SU-DHL-6 (cell line): ENCODE results near the gene SMURF1.

ENCODE experiments used
- H2AFZ ChIP-seq: fragments of 200-600 bp; sonication (generic); 2 replicates; pipeline ENCODE4 v1.6.1; 2014; ENCODE audit warnings: low read depth, mild to moderate bottlenecking, moderate library complexity, mixed read lengths, antibody characterized with exemption, low read length; ENCODE audit not compliant: severe bottlenecking
- H3F3A ChIP-seq: fragments of 200-600 bp; shearing (Covaris generic); 2 replicates; pipeline ENCODE4 v1.6.0; 2016; ENCODE audit warnings: antibody characterized with exemption, mild to moderate bottlenecking; ENCODE audit not compliant: insufficient read depth
- H3K27ac ChIP-seq: fragments of 200-600 bp; sonication (generic); 2 replicates; pipeline ENCODE4 v1.5.1; 2016; ENCODE audit warnings: low read depth, mild to moderate bottlenecking, low read length, moderate library complexity, mixed read lengths
- H3K27me3 ChIP-seq: fragments of 200-600 bp; sonication (generic), shearing (Covaris generic); 2 replicates; pipeline ENCODE4 v1.6.0; 2014; ENCODE audit warnings: mild to moderate bottlenecking, low read length
- H3K36me3 ChIP-seq: fragments of 200-600 bp; sonication (generic); 2 replicates; pipeline ENCODE4 v1.6.1; 2014; ENCODE audit warnings: mild to moderate bottlenecking, low read length, mixed read lengths
- H3K4me2 ChIP-seq: fragments of 300-600, 200-600 bp; shearing (Covaris generic), sonication (generic); 2 replicates; pipeline ENCODE4 v1.6.0; 2014; ENCODE audit warnings: low read length, low read depth, mild to moderate bottlenecking; ENCODE audit not compliant: poor library complexity, severe bottlenecking
- H3K4me3 ChIP-seq: fragments of 200-600 bp; sonication (generic); 2 replicates; pipeline ENCODE4 v1.5.1; 2014; ENCODE audit warnings: antibody characterized with exemption, low read length, mild to moderate bottlenecking, mixed read lengths; ENCODE audit not compliant: insufficient read depth, poor library complexity, severe bottlenecking
- H3K79me2 ChIP-seq: fragments of 200-600 bp; sonication (generic); 2 replicates; pipeline ENCODE4 v1.6.1; 2014; ENCODE audit warnings: mild to moderate bottlenecking, low read length, moderate library complexity; ENCODE audit not compliant: insufficient read depth
- H3K9ac ChIP-seq: fragments of 200-600 bp; sonication (generic); 2 replicates; pipeline ENCODE4 v1.7.0; 2014; ENCODE audit warnings: mild to moderate bottlenecking, low read length
- H3K9me2 ChIP-seq: fragments of 200-600 bp; sonication (generic); replicated peaks from 2 replicates; pipeline ENCODE4 v1.6.1; 2014; ENCODE audit warnings: low read length; ENCODE audit not compliant: insufficient read depth
- H3K9me3 ChIP-seq: fragments of 200-600 bp; sonication (generic); 2 replicates; pipeline ENCODE4 v1.6.1; 2014; ENCODE audit warnings: low read length, mixed read lengths; ENCODE audit not compliant: insufficient read depth
- H4K20me1 ChIP-seq: fragments of 200-600 bp; sonication (generic); 2 replicates; pipeline ENCODE4 v1.6.1; 2014; ENCODE audit warnings: low read depth, mild to moderate bottlenecking, antibody characterized with exemption, low read length, moderate library complexity, mixed read lengths
- EZH2phosphoT487 ChIP-seq: fragments of 200-600 bp; sonication (generic), shearing (Covaris generic); conservative IDR thresholded peaks from 2 replicates; pipeline ENCODE4 v1.6.1; 2018; ENCODE audit warnings: mild to moderate bottlenecking, antibody characterized with exemption, low read length, moderate library complexity, mixed read lengths
- TF ChIP-seq, protein P1 (sequence below): fragments of 200-600 bp; sonication (generic); IDR thresholded peaks from one replicate; pipeline ENCODE4 v1.5.1; 2017; ENCODE audit warnings: antibody characterized with exemption, mild to moderate bottlenecking, low read length, moderate library complexity; ENCODE audit not compliant: insufficient read depth, poor library complexity, severe bottlenecking

Gene SMURF1

DNA sequence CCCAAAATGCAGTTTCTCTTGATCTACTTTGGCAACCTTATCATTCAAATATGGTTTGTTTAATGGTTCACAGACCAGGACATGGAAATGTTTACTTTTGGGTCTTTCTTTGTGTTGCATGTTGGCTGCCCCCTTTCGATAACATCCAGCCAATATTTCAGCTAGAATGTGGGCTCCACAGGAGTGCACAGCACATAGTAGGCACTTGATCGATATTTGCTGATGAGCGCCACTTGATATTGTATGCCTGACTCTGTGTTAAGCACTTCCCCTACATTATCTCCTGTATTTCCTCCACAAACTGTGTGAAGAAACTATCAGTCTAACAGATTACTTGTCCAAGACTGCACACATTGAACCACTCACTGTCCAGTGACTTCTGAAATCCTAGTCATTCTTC, 60.2 kb downstream of the SMURF1 start:
- no peak overlapping the region for H3K4me2 ChIP-seq
- no peaks in the 10 kb centered on the region for H3K9me2 ChIP-seq
- H3K27me3 ChIP-seq = no peaks in the 10 kb centered on the region
- H3K27ac ChIP-seq = no peak overlapping the region
- TF ChIP-seq, protein P1, sequence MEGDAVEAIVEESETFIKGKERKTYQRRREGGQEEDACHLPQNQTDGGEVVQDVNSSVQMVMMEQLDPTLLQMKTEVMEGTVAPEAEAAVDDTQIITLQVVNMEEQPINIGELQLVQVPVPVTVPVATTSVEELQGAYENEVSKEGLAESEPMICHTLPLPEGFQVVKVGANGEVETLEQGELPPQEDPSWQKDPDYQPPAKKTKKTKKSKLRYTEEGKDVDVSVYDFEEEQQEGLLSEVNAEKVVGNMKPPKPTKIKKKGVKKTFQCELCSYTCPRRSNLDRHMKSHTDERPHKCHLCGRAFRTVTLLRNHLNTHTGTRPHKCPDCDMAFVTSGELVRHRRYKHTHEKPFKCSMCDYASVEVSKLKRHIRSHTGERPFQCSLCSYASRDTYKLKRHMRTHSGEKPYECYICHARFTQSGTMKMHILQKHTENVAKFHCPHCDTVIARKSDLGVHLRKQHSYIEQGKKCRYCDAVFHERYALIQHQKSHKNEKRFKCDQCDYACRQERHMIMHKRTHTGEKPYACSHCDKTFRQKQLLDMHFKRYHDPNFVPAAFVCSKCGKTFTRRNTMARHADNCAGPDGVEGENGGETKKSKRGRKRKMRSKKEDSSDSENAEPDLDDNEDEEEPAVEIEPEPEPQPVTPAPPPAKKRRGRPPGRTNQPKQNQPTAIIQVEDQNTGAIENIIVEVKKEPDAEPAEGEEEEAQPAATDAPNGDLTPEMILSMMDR = no peak
- TF ChIP-seq EZH2phosphoT487 = no peak
- H2AFZ ChIP-seq = no peak overlapping the region
- no peaks in the 10 kb centered on the region; the same call in none of the 2 replicates for H4K20me1 ChIP-seq
- no peak overlapping the region for H3K9ac ChIP-seq
- no peak overlapping the region for H3K4me3 ChIP-seq
- no peaks in the 10 kb centered on the region for H3K36me3 ChIP-seq
- peaks cover 63% of the 10 kb centered on the region for H3K79me2 ChIP-seq
- H3F3A ChIP-seq = no peaks in the 10 kb centered on the region
- H3K9me3 ChIP-seq = no peaks in the 10 kb centered on the region

DNA sequence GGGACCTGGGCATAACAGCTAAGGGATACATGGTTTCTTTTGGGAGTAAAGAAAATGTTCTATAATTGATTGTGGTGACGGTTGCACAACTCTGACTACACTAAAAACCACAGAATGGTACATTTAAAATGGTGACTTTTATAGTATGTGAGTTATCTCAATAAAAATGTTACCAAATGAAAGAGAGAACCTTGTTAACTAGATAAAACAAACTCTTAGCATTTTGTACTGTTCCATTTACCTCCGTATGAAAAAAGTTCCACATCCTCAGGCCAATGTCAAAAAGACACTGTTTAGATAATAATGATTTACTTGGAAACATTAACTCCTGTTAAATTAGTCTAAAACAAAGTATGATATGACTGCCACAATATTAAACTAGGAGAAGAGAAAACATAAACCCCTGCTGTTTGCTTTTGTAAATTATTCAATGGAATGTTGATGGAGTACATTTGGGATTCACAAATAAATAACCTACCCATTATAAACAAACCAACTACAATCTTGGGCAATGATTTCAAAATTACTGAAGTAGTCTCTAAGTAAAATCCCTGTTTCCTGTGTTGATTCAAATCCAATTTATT, 60.7 kb downstream of the SMURF1 start:
- H2AFZ ChIP-seq = no peak overlapping the region
- peaks cover 63% of the 10 kb centered on the region for H3K79me2 ChIP-seq
- H3K27me3 ChIP-seq = no peaks in the 10 kb centered on the region
- no peaks in the 10 kb centered on the region for H3K9me3 ChIP-seq
- H3K4me3 ChIP-seq = no peak overlapping the region
- H3K36me3 ChIP-seq = no peaks in the 10 kb centered on the region
- H3K27ac ChIP-seq = no peak overlapping the region
- H3F3A ChIP-seq = no peaks in the 10 kb centered on the region
- H3K4me2 ChIP-seq = no peak overlapping the region
- no peaks in the 10 kb centered on the region; the same call in none of the 2 replicates for H4K20me1 ChIP-seq
- no peak overlapping the region for H3K9ac ChIP-seq
- TF ChIP-seq, protein P1 = no peak
- TF ChIP-seq EZH2phosphoT487 = no peak
- no peaks in the 10 kb centered on the region for H3K9me2 ChIP-seq

DNA sequence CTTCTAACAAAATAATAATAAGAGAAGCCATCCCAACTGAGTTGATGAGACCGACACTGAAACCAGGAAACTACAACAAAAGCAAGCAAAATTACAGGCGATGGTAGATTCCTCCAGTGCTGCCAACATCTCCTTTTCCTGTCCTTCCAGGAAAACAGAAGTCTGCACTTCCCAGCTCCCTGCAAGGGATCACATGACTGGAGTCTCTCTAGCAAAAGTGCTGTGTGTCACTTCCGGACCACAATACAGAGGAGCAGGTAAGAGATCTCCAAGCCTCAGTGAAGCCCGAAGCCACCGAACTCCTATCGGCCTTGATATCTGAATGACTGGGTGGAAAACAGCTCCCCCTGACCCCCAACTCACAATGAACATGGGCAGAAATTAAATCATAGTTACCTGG, 63.2 kb downstream of the SMURF1 start:
- no peaks in the 10 kb centered on the region for H3K27me3 ChIP-seq
- H4K20me1 ChIP-seq = peaks cover 4% of the 10 kb centered on the region
- H3K4me3 ChIP-seq = no peak overlapping the region
- no peaks in the 10 kb centered on the region for H3F3A ChIP-seq
- H3K4me2 ChIP-seq = no peak overlapping the region
- no peak overlapping the region for H3K27ac ChIP-seq
- H3K9me2 ChIP-seq = no peaks in the 10 kb centered on the region
- H3K79me2 ChIP-seq = peaks cover 54% of the 10 kb centered on the region
- no peak for TF ChIP-seq EZH2phosphoT487
- TF ChIP-seq, protein P1 = no peak
- H2AFZ ChIP-seq = no peak overlapping the region
- no peaks in the 10 kb centered on the region for H3K36me3 ChIP-seq
- H3K9ac ChIP-seq = no peak overlapping the region
- H3K9me3 ChIP-seq = no peaks in the 10 kb centered on the region
